ENCODE results near the gene TBC1D22A.

The TBC1D22A gene

GRCh38 chr22:46957521-46957920 is 195.1 kb downstream of the TBC1D22A start:
- no peak overlapping the region for H3K4me3 ChIP-seq (ENCODE audit: low read length)
- no peak for DNase-seq (ENCODE audit: low read depth)
- no peak for TF ChIP-seq CTCF (IDR thresholded peaks at IDR 0.05; ENCODE audit: insufficient read depth, low read depth, low read length, missing control alignments)

GRCh38 chr22:46958191-46958590 is 195.7 kb downstream of the TBC1D22A start:
- DNase-seq (ENCODE audit: low read depth) = no peak
- no peak overlapping the region for H3K4me3 ChIP-seq (ENCODE audit: low read length)
- TF ChIP-seq CTCF (IDR thresholded peaks at IDR 0.05; ENCODE audit: insufficient read depth, low read depth, low read length, missing control alignments) = no peak

- H3K4me3 ChIP-seq (ENCODE audit: low read length) = no peak overlapping the region
- no peak for TF ChIP-seq CTCF (IDR thresholded peaks at IDR 0.05; ENCODE audit: insufficient read depth, low read depth, low read length, missing control alignments)
- no peak for DNase-seq (ENCODE audit: low read depth)
Measured at GRCh38 chr22:46958658-46959057, 196.2 kb downstream of the TBC1D22A start.

GRCh38 chr22:46959369-46959768 is 196.9 kb downstream of the TBC1D22A start:
- H3K4me3 ChIP-seq (ENCODE audit: low read length) = no peak overlapping the region
- DNase-seq (ENCODE audit: low read depth) = no peak
- no peak for TF ChIP-seq CTCF (IDR thresholded peaks at IDR 0.05; ENCODE audit: insufficient read depth, low read depth, low read length, missing control alignments)

GRCh38 chr22:46961591-46962295 is 199.3 kb downstream of the TBC1D22A start:
- no peak for TF ChIP-seq CTCF (IDR thresholded peaks at IDR 0.05; ENCODE audit: insufficient read depth, low read depth, low read length, missing control alignments)
- no peak overlapping the region for H3K4me3 ChIP-seq (ENCODE audit: low read length)
- no peak for DNase-seq (ENCODE audit: low read depth)

GRCh38 chr22:46962406-46962805 is 200.0 kb downstream of the TBC1D22A start:
- no peak for TF ChIP-seq CTCF (IDR thresholded peaks at IDR 0.05; ENCODE audit: insufficient read depth, low read depth, low read length, missing control alignments)
- DNase-seq (ENCODE audit: low read depth) = no peak
- no peak overlapping the region for H3K4me3 ChIP-seq (ENCODE audit: low read length)

Data from epithelial cell of esophagus (primary cell).